GM18868 (cell line): ENCODE data around the gene TLR1.
"Not testable (repeated sequence)": the region's sequence is repeated elsewhere in the genome, so short reads cannot be mapped to it uniquely, and the experiment has no call there.

Source experiments
- ATAC-seq: cut with Tn5 transposase; IDR thresholded peaks from one replicate; pipeline ENCODE4 v1.9.1; 2021; ENCODE audit warnings: mild to moderate bottlenecking, moderate library complexity; ENCODE audit not compliant: unreplicated experiment

Gene TLR1

DNA sequence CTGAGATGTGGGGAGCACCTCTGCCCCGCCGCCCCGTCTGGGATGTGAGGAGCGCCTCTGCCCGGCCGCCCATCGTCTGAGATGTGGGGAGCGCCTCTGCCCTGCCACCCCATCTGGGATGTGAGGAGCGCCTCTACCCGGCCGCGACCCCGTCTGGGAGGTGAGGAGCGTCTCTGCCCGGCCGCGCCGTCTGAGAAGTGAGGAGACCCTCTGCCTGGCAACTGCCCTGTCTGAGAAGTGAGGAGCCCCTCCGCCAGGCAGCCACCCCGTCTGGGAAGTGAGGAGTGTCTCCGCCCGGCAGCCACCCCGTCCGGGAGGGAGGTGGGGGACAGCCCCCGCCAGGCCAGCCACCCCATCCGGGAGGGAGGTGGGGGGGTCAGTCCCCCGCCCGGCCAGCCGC is 2.9 kb upstream of the TLR1 start:
- not testable (repeated sequence) for ATAC-seq

DNA sequence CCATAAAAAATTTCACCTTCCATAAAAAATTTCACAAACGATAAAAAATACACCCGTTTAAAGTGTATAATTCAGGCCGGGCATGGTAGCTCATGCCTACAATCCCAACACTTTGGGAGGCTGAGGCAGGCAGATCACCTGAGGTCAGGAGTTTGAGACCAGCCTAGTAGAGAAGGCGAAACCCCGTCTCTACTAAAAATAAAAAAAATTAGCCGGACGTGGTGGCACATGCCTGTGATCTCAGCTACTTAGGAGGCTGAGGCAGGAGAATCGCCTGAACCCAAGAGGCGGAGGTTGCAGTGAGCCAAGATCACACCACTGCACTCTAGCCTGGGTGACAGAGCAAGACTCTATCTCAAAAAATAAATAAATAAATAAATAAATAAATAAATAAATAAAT is 1.7 kb upstream of the TLR1 start:
- not testable (repeated sequence) for ATAC-seq

DNA sequence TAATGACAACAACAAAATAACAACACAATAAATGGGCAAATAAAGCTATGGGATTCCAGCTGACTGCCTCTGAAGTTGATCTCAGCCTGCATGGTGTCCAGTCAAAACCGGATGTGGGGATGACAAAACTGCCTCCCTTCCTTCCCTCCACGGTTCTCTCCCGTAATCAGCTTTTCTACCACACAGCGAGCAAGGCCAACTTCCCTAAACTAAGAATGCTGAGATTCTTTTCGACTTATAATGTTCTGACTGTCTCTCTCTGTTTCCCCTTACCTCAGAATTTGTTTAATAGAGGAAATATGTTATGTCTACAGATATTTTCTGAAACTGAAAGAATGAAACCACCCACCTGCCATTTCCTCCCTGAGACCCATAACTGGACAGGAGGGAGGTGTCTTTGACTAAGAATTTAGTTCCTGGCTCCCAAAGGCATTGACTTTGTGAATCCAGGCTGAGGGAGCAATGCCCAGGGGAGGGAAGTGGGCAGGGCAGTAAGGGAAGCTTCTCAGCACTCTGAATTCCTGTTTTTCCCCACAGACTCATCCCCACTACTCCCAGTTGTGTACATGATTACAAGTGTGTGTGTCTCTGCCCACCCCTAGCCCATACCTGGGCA is 1.0 kb upstream of the TLR1 start:
- ATAC-seq, result peak; percentile 81

DNA sequence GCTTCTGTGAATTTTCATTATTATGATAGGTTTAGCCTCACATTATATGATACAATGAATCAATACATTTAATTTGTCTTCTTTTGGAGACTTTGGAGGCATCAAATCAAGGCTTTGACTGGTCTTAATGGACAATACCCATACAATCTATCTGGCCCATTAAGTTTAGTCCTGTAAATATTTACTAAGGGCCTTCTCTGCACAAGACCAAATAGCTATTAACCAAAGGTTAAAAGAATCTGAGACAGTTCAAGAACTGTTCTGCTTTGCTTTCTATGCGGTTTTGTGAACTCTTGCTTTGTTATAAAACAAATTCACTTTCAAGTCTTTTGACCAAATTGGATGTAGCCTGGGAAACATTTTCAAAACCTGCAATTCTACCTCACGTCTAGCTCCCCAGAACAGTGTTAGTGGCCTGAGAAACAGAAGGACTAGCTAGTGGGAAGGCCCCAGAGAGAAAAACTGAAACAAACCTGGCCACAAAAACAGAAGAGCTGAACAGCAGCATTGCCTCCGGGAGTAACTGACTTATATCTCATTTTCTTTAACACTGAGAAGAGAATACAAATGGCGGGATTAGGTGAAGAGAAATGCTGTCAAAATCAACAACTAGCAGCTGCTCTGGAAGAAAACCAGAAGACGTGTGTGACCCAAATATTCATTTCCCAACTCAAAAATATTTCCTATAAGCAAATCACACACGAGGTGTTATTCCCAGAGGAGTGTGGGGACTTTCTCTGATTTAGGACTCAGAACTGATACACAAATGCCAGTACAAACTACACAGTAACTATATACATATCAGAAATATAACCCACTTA is 548 bp downstream of the TLR1 start:
- ATAC-seq, result peak; percentile 57

DNA sequence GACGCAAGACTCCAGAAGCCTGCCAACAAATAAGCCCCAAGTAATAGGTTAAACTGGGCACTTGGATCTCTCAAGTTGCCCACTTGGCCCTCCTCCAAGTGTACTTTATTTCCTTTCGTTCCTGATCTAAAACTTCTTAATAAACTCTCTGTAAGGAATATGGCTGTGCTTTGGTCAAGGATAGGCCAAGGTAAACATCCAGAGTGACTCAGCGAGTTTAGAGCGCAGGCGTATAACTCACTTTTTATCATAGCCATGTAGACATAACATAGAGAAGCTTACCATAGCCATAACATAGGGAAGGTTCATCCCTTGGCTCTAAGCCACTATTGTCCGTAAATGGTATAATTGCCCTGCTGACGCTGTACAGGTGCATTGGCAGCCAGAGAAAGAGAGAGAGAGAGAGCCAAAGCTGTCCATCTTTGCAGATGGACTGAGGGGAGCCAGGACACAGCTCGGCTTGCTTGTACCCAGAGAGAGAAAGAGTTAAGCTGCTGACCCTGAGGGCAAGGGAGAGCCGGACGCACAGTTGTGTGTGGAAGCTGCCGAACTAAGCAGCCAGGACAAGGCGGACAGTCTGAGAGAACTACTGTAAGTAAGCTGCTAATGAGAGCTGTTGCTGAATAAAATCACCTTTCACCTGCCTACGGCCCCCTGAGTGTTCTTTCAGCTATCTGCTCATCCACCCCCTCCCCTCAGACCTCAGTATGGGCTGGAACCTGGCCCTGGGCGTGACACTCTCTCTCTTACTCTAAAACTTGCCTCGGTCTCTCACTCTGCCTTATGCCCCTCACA is 1.8 kb downstream of the TLR1 start:
- no peak for ATAC-seq

DNA sequence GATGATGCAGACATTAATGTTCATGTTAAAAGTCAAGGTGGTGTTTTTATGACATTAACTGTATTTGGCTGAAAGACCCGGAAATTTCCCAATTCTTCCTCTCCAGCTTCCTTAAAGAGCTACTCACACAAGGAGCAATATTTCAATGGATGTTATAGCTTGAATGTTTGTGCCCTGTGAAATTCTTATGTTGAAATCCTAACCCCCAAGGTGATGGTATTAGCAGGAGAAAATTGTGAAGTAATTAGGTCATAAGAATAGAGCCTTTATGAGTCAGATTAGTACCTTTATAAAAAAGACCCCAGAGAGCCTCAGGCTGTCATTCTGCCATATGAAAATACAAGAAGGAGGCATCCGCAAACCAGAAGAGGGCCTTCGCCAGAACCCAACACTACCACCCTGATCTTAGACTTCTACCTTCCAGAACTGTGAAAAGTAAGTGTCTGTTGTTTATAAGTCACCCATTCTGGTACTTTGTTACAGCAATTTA is 3.6 kb downstream of the TLR1 start:
- ATAC-seq, result no peak

DNA sequence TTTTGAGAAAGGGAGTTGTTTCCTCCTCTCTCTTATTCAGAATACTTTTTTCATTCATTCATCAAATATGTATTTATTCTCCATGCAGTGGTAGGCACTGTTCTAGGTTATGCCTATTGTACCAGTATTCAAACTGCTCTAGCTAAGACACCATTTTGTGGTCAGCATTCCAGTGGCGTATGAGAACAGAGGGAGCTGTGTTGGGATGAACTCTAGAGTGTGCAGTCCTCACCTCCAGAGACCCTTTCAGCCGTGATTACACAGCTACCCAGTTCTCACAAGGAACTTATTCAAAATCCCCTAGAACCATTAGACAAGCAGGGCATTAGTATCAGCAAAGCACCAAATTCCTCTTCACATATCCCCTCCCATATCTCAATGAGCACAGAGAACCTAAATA is 4.2 kb downstream of the TLR1 start:
- ATAC-seq, result no peak

DNA sequence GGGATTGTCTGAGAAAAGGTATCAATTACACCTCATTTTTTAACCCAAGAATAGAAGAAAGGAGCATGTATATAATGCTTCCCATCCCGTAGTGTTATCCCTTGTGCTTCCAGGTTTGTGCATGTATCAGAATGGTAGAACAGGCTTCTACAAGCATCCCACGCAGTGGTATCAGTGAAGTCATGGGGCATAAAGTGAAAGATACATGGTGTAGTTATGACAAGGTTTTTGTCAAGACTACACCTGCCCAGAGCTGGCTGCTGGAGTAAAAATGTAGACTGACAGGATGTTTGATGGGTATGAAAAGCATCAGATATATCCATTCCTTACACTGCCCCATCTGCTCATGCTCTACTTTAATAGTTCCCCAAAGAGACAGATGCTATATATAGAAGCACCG is 9.5 kb downstream of the TLR1 start:
- no peak for ATAC-seq

DNA sequence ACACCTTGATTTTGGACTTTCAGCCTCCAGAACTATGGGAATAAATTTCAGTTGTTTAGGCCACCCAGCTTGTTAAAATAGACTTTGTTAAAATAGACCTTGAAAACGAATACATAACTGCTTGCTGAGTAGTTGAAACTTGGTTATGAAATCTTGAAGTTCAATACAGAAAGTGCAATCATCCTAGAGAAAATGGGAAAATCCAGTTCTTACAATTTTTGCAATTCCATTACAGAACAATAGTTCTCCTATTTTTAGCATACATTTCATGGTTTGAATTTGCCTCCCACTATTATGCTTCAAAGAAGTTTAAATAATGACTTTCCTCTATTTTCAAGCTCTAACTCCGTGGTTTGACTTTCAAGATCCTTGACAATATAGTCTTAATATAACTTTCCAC is 10.5 kb downstream of the TLR1 start:
- no peak for ATAC-seq

DNA sequence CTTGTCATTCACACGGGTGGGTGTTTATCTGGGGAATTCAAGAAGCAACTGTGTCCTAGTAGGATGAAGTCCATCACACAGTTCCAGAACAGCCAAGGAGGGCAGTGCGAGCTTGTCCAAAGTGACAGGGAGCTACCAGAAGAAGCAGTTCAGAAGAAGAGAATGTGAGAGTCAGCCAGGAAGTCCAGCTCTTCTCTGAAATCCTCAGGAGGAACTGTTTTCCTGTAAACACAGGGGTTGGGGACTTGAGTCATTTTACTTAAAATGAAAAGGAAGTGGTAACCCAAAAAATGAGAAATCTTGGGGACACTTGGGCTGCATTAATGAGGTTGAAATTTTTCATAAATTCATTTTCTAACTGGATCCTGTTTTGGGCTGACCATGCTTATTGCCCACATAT is 13.6 kb downstream of the TLR1 start:
- ATAC-seq, result no peak

DNA sequence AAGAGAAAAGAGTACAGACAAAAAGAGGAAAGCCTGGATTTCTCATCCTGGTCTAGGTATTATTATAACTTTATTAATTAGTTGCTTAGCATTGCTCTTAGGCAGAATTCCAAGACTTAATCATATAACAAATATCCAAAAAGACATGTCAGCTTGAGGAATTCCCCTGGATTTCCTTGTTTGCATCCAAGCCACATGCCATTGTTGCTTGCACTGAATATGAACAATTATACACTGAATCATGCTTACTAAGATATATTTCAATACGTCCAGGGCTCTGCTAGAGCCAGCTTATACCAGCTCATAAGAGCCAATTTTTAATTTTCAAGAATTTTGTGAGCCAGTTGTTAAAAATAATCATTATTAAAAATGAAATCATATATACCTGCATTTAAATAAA is 16.3 kb downstream of the TLR1 start:
- ATAC-seq, result no peak

DNA sequence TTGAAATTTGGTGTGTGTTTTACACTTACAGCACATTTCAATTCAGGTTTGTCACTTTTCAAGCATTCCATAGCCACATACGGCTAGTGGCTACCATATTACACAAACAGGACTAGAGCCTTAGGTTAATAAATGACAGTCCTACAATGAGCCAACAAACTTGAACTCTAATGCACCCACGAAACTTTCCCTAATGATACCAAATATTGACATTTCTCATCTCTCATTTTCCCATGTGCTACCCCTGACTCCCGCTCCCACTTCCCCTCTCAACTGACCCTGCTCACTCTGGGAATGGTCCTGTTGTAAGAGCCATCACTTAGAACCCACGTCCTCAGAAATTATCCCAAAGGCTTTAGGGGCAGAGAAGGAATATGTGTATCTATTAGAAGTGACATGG is 16.9 kb downstream of the TLR1 start:
- no peak for ATAC-seq

DNA sequence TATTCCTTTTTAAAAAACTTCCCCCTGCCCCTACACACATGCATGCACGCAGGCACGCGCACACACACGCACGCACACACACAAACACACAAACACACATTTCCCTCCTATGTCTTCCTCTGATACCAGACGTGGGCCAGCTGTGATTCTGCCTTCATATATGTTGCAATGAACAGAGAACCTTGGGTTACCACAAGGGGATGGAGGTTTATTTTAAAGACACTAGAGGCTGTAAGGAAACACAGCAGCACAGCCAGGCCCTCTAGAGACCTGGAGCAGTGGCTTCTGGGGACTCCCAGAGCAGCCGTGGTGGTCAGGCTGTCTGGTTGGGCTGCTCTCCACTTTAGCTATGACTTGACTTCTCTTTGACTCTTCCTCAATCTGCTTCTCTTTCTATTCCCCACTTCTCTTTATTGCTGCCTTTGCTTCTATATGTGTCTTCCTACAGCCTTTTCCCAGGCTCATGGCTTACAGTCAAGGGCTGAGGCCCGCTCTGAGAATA is 18.6 kb downstream of the TLR1 start:
- ATAC-seq, result peak; percentile 75

DNA sequence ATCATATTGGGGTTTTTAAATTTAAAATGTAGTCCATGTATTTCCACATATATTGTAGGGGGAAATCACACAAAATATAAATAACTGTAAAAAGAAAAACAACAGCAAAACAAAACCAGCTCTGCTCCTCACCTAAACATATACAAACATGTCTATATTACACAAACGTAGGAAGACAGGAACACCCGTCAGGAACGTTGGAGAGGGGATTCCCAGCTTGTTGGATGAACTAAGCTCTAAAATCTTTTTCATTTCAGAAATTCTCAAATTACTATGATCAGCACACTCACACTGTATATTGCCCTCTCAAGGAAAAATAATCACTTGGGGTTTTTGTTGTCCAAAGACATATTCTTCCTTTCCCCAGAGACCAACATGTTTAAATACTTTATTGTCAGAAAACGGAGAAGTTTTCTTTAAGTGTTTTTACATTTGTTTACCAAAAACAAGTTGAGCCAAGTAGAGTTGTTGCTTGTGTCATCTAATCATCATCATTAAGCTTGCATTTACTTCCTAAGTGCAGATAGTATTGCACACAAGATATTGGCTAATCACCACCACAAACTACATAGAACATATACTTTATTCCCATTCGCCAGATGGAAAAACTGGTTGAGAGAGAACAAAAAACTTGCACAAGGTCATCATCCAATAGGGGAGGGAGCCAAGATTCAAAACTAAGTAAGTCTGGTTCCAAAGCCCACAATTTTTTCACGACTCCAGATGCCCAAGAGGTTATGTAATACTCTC is 19.4 kb downstream of the TLR1 start:
- no peak for ATAC-seq

DNA sequence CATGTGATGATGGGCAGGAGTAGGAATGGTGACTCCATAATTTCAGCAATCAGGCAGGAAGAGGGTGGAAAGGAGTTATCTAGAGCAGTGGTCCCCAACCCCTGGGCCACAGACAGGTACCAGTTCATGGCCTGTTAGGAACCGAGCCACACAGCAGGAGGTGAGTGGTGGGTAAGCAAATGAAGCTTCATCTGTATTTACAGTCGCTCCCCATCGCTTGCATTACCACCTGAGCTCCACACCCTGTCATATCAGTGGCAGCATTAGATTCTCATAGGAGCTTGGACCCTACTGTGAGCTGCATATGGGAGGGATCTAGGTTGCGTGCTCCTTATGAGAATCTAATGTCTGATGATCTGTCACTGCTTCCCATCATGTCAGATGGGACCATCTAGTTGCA is 20.4 kb downstream of the TLR1 start:
- ATAC-seq, result no peak

DNA sequence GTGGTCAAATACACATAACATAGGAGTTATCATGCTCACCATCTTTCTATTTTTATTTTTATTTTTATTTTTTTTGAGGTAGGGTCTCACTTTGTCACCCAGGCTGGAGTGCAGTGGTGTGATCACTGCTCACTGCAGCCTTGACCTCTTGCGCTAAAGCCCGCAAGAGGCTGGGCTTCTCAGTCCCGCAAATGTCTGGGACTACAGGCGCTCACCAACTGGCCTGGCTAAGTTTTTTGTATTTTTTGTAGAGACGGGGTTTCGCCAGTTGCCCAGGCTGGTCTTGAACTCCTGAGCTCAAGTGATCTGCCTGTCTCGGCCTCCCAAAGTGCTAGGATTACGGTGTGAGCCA is 21.5 kb downstream of the TLR1 start:
- no peak for ATAC-seq

DNA sequence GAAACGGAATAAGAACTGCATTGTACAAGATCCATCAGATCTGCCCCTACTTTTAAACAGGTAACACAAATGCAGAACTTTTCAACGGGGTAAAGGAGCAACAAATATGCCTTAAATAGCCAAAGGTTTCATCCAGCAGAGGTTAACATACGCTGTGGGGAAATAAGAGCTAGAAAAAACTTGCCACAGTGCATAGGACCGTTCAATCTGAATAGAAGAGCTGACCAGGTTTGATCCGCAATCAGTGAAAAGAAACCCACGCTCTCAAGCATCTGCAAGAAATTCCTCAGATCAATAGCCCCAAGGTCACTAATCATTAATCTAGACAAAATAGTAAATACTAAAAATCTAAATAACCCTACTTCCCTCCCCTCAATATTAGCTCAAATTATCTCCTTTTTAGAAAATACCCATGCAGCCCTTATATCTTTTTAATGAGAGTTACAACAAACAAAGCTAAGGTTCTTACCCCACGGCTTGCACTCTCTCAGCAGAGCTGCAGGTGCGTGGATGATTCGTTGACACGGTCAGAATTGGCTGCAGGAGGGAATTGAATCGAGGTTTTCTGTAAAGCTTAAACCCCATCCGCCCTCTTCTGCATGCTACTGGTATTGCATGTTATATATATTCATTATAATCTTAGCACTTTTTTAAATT is 22.0 kb downstream of the TLR1 start, which contains the start of gene TLR10:
TLR10 (minus strand) TSS at position 539 of the 657 bp plus-strand sequence. CDS start 7,400 bp downstream, outside the sequence.
- ATAC-seq, result peak; percentile 56

DNA sequence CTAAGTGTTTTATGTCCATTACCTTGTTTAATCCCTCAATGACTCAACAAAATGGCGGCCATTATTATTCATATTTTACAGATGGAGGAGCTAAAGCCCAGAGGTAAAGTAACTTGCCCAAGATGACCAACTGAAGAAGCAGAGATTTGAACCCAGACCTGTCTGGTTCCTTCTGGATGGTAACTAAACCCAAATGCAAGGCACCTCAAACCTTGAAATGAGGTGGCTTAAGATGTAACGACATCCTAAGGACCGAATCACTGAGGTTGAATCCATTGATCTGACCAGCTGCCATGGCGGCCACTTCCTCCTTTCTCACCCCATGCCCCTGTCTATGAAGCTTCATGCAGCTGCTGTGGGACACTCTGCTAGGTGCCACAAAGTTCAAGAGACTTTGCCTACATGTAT is 22.7 kb downstream of the TLR1 start:
- ATAC-seq, result no peak

DNA sequence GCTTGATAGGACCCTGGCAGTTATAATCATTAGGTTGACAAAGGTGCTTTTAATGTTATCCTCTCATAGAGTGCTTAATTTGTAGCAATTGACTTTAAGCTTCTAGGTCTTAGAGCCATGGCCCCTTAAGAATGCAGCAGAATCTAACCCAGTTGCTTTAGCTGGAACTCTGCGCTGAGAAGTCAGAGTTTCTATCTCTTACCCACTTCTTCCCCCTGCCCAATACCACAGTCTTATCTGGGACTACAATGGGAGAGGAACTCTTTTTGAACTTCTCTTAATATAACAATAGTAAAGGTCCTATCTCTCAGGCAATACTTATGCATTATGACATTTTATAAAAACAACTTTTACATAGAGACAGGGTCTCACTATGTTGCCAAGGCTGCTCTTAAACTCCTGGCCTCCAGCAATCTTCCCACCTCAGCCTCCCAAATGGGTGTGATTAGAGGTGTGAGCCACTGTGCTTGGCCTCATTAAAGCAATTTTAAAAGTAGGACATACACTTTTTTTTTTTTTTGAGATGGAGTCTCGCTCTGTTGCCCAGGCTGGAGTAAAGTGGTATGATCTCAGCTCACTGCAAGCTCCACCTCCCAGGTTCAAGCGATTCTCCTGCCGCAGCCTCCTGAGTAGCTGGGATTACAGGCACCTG is 23.6 kb downstream of the TLR1 start:
- no peak for ATAC-seq

DNA sequence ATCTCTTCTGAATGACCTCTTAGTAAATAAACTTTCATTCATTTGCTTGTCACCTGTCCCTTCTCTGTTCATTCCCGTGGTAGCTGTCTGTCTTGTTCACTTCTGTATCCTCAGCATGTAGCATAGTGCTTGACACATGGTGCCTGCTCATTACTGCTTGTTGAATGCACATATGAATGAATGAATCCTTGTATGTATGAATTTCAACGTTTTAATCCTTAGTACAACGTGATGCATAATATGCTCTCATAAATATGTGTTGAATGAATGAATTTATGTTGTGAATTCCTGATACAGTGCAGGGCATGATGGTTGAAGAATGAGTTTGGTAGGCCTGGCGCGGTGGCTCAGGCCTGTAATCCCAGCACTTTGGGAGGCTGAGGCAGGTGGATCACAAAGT is 24.8 kb downstream of the TLR1 start:
- no peak for ATAC-seq
